GM21529 (cell line): ENCODE data around the gene RADIL.
A peak's percentile ranks its signal among the peaks of the same experiment; 100 is the strongest.

Source experiments
- ATAC-seq: cut with Tn5 transposase; IDR thresholded peaks from one replicate; pipeline ENCODE4 v1.9.1; 2021; ENCODE audit not compliant: unreplicated experiment

The RADIL gene

DNA sequence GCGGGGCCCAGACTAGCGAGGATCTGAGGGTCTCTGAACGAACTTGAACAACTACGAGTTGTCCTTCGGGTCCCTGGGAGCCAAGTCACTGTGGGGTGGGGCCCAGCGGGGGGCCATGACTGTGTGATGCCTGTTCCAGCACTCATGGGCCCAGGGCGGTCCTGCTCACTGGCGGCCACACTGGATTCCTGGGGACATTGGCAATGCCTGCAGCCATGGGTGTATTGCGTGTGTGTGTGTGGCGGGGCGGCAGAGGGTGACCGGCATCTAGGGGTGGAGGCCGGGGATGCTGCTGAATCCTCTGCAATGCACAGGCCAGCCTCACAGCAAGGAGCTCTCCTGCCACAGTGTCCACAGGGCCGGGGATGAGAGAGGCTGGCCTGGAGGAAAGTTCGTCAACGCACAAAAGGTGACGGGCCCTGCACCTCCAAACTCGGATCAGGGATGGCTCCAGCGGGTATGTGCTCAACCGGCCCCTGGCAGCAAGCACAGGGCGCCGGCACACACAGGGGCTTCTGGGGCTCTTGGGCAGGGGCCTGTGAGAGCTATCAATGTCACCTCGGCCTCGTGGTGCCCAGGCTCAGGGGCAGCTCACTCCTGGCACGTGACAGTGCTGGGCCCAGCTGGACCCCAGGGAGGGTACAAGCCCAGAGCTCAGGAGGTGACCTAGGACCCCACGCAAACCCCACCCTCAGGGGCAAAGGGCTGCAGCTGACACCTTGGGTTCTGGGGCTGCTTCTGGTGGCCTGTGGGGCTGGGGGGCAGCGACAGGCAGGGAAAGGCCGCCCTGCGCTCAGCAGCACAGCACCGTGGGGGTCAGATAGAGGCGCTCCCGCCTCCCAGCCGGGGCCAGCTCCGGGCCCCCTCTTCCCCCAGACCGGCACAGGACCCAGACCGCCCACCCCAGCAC lies 49.6 kb downstream of the RADIL start:
- no peak for ATAC-seq

DNA sequence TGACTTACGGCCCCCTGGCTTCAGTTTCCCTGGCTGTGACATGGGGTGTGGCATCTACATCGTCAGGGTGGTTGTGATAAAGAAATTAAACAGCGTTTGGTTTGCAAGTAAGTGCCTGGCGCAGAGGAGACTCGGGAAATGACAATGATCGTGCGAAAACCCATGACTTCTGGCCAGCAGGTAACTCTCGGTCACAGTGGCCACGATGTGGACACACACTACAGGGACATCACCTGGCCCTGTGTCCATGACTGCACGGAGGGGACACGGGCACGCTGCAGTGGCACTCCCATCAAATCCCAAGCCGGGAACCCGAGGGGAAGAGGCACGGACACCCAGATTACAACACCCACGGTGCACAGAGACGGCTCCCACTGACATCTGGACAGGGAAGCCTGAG lies 50.3 kb downstream of the RADIL start:
- ATAC-seq, result no peak

GRCh38 chr7:4832711-4833110 lies 50.8 kb downstream of the RADIL start:
- ATAC-seq, result no peak

DNA sequence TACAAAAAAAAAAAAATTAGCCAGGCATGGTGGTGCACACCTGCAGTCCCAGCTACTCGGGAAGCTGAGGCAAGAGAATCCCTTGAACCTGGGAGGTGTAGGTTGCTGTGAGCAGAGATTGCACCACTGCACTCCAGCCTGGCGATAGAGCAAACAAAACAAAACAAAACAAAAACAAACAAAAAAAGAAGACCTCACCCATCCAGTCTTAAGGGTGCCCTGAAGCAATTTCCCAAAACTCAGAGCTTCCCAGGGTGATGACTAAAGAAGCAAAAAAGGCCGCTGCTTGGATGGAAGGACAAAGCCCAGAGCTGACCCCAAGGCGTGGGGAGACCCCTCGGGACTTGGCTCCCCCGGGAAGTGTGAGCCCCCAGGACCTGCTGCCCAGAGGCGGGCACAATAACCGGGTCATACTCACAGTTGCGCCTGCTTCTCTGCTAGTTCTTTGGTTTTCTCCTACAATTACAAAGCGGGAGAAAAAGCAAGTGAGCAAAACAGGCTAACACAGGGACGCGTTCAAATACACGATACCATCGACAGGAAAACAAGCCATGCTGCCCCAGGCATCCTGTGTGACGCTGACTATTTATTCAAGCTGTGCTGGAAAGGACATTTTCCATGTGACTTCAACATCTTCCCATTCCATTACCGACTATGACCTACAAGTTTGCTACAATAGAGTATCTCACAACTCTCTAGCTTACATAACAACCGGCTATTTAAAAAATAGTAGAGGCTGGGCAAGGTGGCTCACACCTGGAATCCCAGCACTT lies 51.6 kb downstream of the RADIL start:
- no peak for ATAC-seq

DNA sequence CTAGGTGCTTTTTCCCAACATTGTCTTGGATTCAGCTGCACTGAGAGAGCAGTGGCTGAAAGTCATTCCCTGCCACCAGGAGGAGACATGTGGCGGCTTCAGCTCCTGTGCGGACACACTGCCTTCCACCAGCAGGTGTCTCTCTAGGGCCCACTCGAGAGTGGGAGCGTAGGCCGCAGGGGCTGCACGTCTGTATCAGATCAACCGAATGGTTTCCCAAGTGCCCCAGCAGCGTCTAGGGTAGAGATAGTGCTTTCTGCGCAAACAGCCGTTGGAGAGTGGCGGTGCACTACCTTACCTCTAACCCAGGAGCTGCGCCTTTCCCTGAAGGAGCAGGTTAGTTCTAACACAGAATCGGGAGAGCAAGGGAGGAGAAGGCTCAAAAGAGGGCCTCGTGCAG lies 53.3 kb downstream of the RADIL start:
- ATAC-seq, result peak; percentile 66

DNA sequence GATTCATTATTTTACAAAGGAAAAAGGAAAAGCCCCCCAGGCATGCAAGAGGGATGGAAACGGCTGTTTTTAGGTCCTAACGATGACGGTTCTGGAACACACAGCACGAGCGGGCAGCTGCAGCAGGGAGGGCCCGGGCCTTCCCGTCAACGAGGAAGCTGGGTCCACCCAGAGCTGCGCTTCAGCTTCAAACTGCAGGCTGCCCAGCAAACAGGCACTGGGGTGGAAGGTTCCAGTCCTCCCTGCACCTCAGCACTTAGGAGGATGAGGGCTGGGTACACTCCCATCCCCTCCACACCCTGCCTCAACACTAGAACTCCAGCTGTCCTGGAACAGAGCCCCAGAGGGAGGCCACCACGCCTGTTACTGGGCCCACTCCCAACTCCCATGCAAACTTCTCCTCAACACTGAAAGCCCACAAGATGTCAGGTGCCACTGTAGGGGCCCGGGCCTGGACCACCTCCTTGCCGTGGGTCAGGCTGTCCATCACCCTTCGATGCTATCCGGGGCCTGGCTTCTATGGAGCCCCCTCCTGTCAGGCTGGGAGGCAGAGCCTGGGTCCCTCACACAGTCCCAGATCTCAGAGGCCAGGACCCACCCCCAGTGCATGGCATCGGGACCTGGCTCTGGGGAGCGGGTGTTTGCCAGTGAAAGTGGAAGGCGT lies 54.7 kb downstream of the RADIL start:
- no peak for ATAC-seq

GRCh38 chr7:4825081-4825480 lies 58.4 kb downstream of the RADIL start:
- no peak for ATAC-seq

DNA sequence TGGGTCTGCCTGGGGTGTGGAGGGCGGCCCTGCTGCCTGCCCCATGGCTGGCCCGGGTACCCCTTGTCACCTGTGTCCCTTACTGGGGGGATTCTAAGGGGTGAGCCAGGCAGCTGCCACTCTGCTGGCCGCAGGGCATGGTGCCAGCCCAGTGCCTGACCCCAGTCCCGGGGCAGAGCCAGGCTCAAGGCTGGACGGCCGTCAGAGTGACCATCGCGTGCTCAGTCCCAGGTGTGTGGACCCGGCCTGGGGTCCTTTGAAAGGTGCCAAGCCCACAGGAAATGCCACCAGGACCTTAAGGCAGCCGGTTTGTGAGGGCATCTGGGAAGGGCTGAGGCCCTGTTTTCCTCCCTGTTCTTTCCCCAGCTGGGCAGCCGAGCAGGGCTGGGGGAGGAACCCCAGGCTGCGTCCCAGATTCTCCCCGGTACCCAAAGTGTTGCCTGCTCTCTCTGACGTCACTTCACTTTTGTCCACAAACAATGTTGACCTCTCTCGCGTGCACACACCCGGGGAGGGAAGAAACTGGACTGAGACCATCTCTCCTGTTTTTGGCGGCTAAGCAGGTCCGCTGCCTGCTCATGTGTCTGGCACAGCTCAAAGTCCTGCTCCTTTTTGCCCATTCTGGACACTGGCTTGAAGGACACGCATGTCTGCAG lies 59.3 kb downstream of the RADIL start:
- ATAC-seq, result no peak

GRCh38 chr7:4823441-4824119 lies 59.9 kb downstream of the RADIL start:
- no peak for ATAC-seq

DNA sequence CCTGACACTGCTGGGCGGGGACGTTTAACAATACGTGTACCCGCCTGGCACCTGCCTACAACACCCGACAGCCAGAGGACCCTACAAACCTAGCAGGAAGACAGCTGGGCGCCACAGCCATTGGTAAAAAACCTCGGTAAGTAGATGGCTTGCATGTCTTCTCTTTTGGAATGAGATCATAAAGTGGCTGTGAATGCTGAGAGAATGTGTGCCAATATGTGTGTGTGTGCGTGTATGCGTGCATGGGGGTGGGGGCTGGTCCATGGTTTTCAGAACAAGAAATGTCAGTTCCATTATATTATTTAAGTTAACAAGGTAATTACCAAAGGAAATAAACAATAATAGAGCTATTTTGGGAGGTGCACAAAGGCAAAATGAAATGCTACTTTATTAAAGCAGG lies 60.8 kb downstream of the RADIL start:
- ATAC-seq, result no peak

DNA sequence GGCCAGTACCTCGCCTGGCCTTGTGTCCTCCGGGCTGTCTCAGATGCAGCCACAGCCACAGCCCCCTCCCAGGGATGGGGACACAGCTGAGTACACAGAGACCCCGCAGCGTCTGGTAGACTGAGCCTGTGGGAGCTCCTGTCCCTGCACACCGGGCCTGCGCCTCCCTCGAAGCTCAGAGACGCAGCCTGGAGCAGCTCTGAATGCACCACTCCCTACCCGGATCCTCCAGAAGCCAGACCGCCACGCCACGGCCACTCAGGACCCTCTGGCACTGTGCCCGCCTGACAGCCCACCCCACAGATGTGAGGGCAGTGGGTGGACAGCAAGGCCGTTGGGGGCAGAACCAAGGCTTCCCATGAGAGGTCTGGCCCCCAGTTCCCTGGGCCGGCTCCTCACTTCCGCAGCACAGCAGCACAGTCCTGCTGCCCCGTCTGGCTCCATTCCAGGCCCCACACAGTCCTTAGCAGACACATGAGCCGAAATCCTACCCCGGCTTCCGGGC lies 62.5 kb downstream of the RADIL start:
- ATAC-seq, result no peak

DNA sequence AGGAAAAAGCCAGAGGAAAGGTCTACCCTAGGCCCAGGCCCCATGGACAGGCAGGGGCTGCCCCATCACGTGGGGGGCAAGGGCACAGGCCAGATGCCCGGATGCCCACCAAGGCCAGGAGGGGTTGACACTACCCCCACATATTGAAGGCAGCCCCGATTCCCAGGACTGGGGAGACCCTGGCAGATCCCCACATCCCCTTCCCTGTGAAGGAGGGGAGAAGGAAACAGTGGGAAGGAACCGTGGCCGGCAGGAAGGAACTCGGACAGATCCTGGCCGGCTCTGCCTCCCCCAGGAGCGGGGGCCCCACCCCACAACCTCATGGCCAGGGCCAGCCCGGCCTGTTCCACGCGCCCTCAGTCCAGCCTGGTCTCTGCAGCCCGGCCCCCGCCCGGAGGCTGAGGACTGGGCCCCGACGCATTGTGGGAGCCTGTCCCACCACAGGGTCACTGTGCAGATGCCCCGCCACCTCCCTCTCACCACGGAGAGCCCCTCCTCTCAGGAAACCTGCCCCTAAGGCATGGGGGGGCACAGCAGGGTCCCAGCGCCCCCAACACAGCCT lies 63.0 kb downstream of the RADIL start:
- no peak for ATAC-seq

DNA sequence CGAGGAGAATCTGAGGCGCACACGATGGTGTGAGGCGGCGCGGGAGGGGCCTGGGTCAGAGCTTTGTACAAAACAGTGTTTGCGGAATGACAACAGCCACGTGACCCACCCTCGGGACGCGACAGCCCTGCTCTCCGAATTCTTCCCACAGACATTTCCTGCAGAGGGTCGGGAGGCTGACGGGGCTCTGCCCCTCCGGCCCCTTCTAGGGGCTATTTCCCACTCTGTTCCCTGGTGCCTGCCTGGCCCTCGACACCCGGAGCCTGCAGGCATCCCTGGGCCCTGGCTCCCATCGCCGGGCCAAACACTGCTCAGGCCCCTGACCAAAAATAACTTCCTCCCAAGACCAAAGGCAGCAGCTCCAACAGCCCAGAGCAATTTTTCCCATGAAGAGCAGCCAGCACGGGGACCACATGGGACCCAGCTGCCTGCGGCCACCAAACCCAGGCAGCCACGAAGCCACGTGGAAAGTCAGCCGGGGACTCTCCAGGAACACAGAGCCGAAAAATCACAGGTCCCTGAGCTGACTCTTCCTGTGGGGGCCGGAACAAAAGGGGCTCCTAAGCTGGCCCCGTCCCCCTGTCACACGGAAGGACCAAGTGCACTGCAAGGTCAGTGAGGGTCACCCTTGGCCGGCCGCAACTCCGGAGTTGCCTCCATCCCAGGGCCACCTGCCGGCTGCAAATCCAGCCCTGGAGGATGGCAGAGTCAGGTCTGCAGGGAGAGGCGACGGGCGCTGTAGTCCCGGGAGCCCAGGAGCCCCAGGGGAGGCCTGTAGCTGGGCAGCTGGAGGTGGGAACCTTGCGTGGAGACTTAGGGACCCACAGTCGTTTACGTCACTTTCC lies 63.7 kb downstream of the RADIL start:
- no peak for ATAC-seq

DNA sequence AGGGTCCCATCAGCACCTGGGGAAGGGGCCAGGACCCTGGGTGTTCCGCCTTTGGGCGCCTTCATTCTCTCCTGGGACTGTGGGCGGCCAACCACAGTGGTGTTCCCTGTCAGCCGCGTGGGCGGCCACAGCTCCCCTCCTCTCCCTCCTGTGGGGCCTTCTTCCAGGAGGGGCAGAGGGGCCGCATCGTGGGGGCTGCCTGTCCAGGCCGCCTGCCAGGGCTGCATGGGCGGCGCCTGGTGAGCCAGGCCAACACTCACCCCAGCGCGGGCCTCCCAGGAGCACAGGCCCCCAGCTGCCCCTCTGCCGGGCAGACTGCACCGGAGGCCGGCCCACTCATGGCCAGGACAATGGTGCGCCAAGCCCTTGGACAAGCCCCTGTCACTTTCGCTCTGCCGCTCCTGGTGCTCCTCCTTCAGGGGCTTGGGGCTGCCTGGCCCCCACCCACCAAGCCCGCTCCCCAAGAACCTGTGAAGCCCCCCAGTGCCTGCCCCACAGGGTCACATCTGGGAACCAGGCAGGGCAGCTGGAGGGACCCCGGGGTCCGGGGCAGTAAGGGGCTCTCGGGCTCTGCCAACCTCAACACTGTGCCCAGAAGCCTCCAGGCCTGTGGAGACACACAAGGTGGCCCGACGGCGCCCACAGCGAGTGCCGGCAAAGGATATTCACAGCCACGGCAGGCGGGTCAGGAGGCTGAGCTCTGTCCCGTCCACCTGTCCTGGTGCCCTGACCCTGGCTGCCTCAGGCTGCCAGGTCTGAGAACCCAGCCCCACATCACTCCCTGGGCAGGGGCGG lies 65.3 kb downstream of the RADIL start:
- no peak for ATAC-seq

DNA sequence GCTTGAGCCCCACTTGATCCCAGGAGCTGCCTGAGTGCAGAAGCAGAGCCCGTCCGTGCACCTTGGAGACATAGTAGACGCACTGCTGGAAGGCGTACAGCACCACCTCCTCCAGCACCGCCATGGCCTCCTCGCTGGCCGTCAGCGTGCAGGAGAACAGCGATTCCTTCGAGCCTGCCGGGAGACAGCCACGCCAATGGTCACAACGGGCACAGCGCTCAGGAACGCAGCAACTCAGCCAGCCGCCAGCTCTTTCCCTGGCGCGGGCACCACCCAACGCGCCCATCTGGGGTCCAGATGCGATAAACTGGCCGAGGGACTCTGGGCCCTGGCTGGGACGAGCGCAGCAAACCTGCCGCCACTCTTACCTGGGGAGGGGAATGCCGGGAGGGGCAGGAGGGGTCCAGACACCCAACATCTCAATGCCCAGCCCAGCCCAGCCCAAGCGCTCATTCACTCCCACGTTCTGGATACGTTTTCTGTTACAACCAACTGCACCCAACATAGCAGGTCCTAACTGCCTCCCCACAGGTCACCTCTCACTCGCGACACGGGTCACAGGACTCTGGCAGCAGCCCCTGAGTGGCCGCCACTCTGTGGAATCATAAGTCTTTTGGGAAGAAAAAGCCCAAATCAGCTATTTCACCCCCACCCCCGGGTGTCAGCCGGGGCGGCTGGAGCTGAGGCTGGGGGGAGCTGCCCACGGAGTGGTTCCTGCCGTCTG lies 66.2 kb downstream of the RADIL start:
- ATAC-seq, result no peak

DNA sequence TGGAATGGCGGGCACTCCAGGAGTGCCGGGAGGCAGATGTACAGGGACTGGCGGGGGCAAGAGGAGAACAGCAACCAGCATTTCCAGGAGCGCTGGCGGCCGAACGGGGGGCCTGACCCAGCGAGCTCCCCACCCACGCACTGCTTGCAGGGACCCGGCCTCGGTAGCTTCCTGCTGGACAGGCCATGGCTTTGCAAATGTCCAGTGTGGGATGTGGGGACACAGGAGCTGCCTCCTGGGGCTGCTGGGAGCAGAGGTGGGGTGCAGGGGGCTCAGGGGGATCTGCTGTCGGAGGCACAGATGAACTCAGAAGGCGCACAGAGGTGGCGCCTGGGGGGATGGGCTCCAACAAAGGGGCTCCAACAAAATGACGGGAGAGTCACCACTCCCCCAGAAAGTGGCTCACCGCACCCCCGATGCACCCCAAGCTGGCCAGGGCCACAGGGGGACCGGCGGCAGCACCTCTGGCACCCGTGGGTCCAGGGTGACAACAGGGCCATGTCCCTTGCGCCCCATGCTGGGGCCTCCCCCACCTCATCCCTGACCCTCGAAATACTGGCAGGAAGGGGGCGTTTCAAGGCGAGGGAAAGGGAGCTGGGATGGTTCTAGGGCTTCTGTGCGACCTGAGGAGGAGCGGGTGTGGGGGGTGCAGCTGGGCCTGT lies 67.0 kb downstream of the RADIL start:
- ATAC-seq, result no peak
